HG02852 (cell line): ENCODE results near the gene FHOD3.
"Not testable (repeated sequence)": the region's sequence is repeated elsewhere in the genome, so short reads cannot be mapped to it uniquely, and the experiment has no call there.

ENCODE experiments used
- ATAC-seq: cut with Tn5 transposase; IDR thresholded peaks from one replicate; pipeline ENCODE4 v1.9.1; 2021; ENCODE audit warnings: mild to moderate bottlenecking, moderate library complexity; ENCODE audit not compliant: unreplicated experiment

The FHOD3 gene

GRCh38 chr18:36762965-36763364 is 465.5 kb downstream of the FHOD3 start:
- ATAC-seq = not testable (repeated sequence)

GRCh38 chr18:36766836-36767235 is 469.3 kb downstream of the FHOD3 start:
- ATAC-seq = no peak

GRCh38 chr18:36769172-36769571 is 471.7 kb downstream of the FHOD3 start:
- no peak for ATAC-seq

GRCh38 chr18:36769611-36770314 is 472.2 kb downstream of the FHOD3 start:
- no peak for ATAC-seq

- no peak for ATAC-seq
Measured at GRCh38 chr18:36770315-36770946, 472.9 kb downstream of the FHOD3 start.

GRCh38 chr18:36771245-36771644 is 473.7 kb downstream of the FHOD3 start:
- peak; percentile 51 for ATAC-seq

- no peak for ATAC-seq
Measured at GRCh38 chr18:36772241-36772723, 474.8 kb downstream of the FHOD3 start.

GRCh38 chr18:36775396-36775795 is 477.9 kb downstream of the FHOD3 start:
- no peak for ATAC-seq

- ATAC-seq = no peak
Measured at GRCh38 chr18:36776650-36777049, 479.1 kb downstream of the FHOD3 start.

GRCh38 chr18:36777566-36777965 is 480.1 kb downstream of the FHOD3 start:
- no peak for ATAC-seq

- no peak for ATAC-seq
Measured at GRCh38 chr18:36780748-36781147, 483.2 kb downstream of the FHOD3 start.

GRCh38 chr18:36782710-36783109 is 485.2 kb downstream of the FHOD3 start:
- no peak for ATAC-seq

GRCh38 chr18:36783792-36784191 is 486.3 kb downstream of the FHOD3 start:
- ATAC-seq = no peak

GRCh38 chr18:36786686-36787085 is 489.2 kb downstream of the FHOD3 start:
- no peak for ATAC-seq

GRCh38 chr18:36792634-36793283 is 495.2 kb downstream of the FHOD3 start:
- ATAC-seq = no peak

- no peak for ATAC-seq
Measured at GRCh38 chr18:36798738-36799473, 501.4 kb downstream of the FHOD3 start.

GRCh38 chr18:36805105-36805504 is 507.6 kb downstream of the FHOD3 start:
- ATAC-seq = no peak

- ATAC-seq = no peak
Measured at GRCh38 chr18:36808681-36809080, 511.2 kb downstream of the FHOD3 start.

GRCh38 chr18:36809590-36810381 is 512.3 kb downstream of the FHOD3 start:
- ATAC-seq = peak; percentile 98

GRCh38 chr18:36811430-36811829 is 513.9 kb downstream of the FHOD3 start:
- no peak for ATAC-seq
